WTC11 (cell line): ENCODE results near the gene HGS. TPM values are rescaled to one million over a fixed set of nuclear protein-coding genes. Genes with fewer than 3 reads are reported as not detected.

Source experiments
- ATAC-seq: fragments of 200-7000 bp; cut with Tn5 transposase; 2 replicates; pipeline ENCODE4 v1.10.0; 2021; ENCODE audit warnings: mild to moderate bottlenecking, moderate library complexity
- CTCF ChIA-PET: fragments of 300-600 bp; sonication (Branson Sonifier 250); formaldehyde crosslinking; loops from one replicate; lab custom pipeline; 2021; ENCODE audit warnings: antibody characterized with exemption; lab: Charles Lee
- POLR2A ChIA-PET: fragments of 350-600 bp; sonication (Branson Sonifier 250); formaldehyde crosslinking; loops from one replicate; lab custom pipeline; 2021; ENCODE audit warnings: antibody characterized with exemption; lab: Charles Lee
- DNase-seq: peaks from one replicate; pipeline ENCODE4 v3.0.0; 2021; ENCODE audit warnings: low spot score
- H3K27ac Mint-ChIP-seq: 2 replicates; pipeline ENCODE4 v1.8.0; 2021; ENCODE audit warnings: mixed read lengths
- H3K27me3 Mint-ChIP-seq: 2 replicates; pipeline ENCODE4 v1.8.0; 2021; ENCODE audit warnings: low read depth, mild to moderate bottlenecking, moderate library complexity, mixed read lengths
- H3K36me3 Mint-ChIP-seq: 2 replicates; pipeline ENCODE4 v1.8.0; 2021; ENCODE audit warnings: mixed read lengths
- H3K4me1 Mint-ChIP-seq: 2 replicates; pipeline ENCODE4 v1.8.0; 2022; ENCODE audit warnings: mixed read lengths
- H3K4me3 Mint-ChIP-seq: 2 replicates; pipeline ENCODE4 v1.8.0; 2021; ENCODE audit warnings: mild to moderate bottlenecking, moderate library complexity, mixed read lengths
- H3K9me3 Mint-ChIP-seq: 2 replicates; pipeline ENCODE4 v1.8.0; 2021; ENCODE audit warnings: mixed read lengths
- ATF2 ChIP-seq: sonication (generic); formaldehyde crosslinking; IDR thresholded peaks from 2 replicates; pipeline ENCODE4 v1.8.1; 2022; ENCODE audit warnings: low read depth, missing genetic modification reagents, borderline replicate concordance
- CREM ChIP-seq: sonication (generic); formaldehyde crosslinking; IDR thresholded peaks from 2 replicates; pipeline ENCODE4 v1.8.1; 2022; ENCODE audit warnings: mild to moderate bottlenecking, missing genetic modification reagents, moderate library complexity
- E2F4 ChIP-seq: sonication (generic); formaldehyde crosslinking; IDR thresholded peaks from 2 replicates; pipeline ENCODE4 v1.8.1; 2022; ENCODE audit warnings: low read depth, mild to moderate bottlenecking, moderate library complexity, missing genetic modification reagents, borderline replicate concordance
- FOXP1 ChIP-seq: sonication (generic); formaldehyde crosslinking; IDR thresholded peaks from 2 replicates; pipeline ENCODE4 v1.8.0; 2022; ENCODE audit warnings: missing genetic modification reagents, mild to moderate bottlenecking, moderate library complexity, borderline replicate concordance
- FOXP4 ChIP-seq: sonication (generic); formaldehyde crosslinking; IDR thresholded peaks from 2 replicates; pipeline ENCODE4 v1.8.0; 2022; ENCODE audit warnings: mild to moderate bottlenecking, missing genetic modification reagents
- GTF2I ChIP-seq: fragments of 250-450 bp; sonication (Bioruptor Pico); conservative IDR thresholded peaks from 2 replicates; pipeline ENCODE4 v1.4.0; 2021; ENCODE audit warnings: mild to moderate bottlenecking
- JUN ChIP-seq: sonication (generic); formaldehyde crosslinking; IDR thresholded peaks from 2 replicates; pipeline ENCODE4 v1.8.0; 2023; ENCODE audit warnings: mild to moderate bottlenecking, missing genetic modification reagents
- KAT7 ChIP-seq: sonication (generic); formaldehyde crosslinking; IDR thresholded peaks from 2 replicates; pipeline ENCODE4 v1.8.1; 2023; ENCODE audit warnings: missing genetic modification reagents, mild to moderate bottlenecking, borderline replicate concordance
- NFE2L1 ChIP-seq: sonication (generic); formaldehyde crosslinking; IDR thresholded peaks from 2 replicates; pipeline ENCODE4 v1.8.1; 2023; ENCODE audit warnings: missing genetic modification reagents
- NR3C1 ChIP-seq: sonication (generic); formaldehyde crosslinking; conservative IDR thresholded peaks from 2 replicates; pipeline ENCODE4 v1.8.1; 2023; ENCODE audit warnings: low read depth, mild to moderate bottlenecking, missing genetic modification reagents
- PRRX2 ChIP-seq: fragments of 250-450 bp; sonication (Bioruptor Pico); IDR thresholded peaks from 2 replicates; pipeline ENCODE4 v1.8.0; 2021; ENCODE audit warnings: mild to moderate bottlenecking
- STAT6 ChIP-seq: sonication (generic); formaldehyde crosslinking; conservative IDR thresholded peaks from 2 replicates; pipeline ENCODE4 v1.8.1; 2023; ENCODE audit warnings: mild to moderate bottlenecking, low read depth, missing genetic modification reagents, moderate library complexity
- TEAD4 ChIP-seq: sonication (generic); formaldehyde crosslinking; IDR thresholded peaks from 2 replicates; pipeline ENCODE4 v1.8.0; 2022; ENCODE audit warnings: mild to moderate bottlenecking, missing genetic modification reagents
- ZBTB21 ChIP-seq: sonication (generic); formaldehyde crosslinking; IDR thresholded peaks from 2 replicates; pipeline ENCODE4 v1.8.1; 2023; ENCODE audit warnings: mild to moderate bottlenecking, missing genetic modification reagents, borderline replicate concordance
- ZBTB43 ChIP-seq: sonication (generic); formaldehyde crosslinking; IDR thresholded peaks from 2 replicates; pipeline ENCODE4 v1.8.1; 2023; ENCODE audit warnings: mild to moderate bottlenecking, missing genetic modification reagents
- total RNA-seq: library from RNA; stranded (reverse); gene quantifications from 3 replicates; pipeline ENCODE4 v1.2.3, GENCODE V29; 2021
- TF ChIP-seq, protein P1 (sequence below): fragments of 250-450 bp; sonication (Bioruptor Pico); IDR thresholded peaks from 2 replicates; pipeline ENCODE4 v1.9.0; 2021; ENCODE audit warnings: mild to moderate bottlenecking
- TF ChIP-seq, protein P2 (sequence below): sonication (generic); formaldehyde crosslinking; IDR thresholded peaks from 2 replicates; pipeline ENCODE4 v1.8.0; 2023; ENCODE audit warnings: missing genetic modification reagents, mild to moderate bottlenecking, borderline replicate concordance
- TF ChIP-seq, protein P3 (sequence below): sonication (generic); formaldehyde crosslinking; IDR thresholded peaks from 2 replicates; pipeline ENCODE4 v1.8.0; 2022; ENCODE audit warnings: mild to moderate bottlenecking, missing genetic modification reagents

The HGS gene
- total RNA-seq, 1 experiment from 2014 or later, result 113 TPM

GRCh38 chr17:81660441-81660840 lies 23.4 kb upstream of the HGS start:
- H3K27me3 Mint-ChIP-seq, result no peaks in the 10 kb centered on the region
- TF ChIP-seq CREM (CRISPR knock-in tag), result no peak
- H3K4me3 Mint-ChIP-seq, result no peak overlapping the region
- H3K27ac Mint-ChIP-seq, result no peak overlapping the region
- H3K36me3 Mint-ChIP-seq, result peaks cover 4% of the 10 kb centered on the region
- ChIA-PET POLR2A (no interaction called here), CTCF (interaction anchor here (1.1 kb wide), 1 partner anchor 33 kb away, joined by 3 read pairs; no protein-coding TSS in a partner anchor)
- DNase-seq (no peak), ATAC-seq (no peak)
- peaks cover under 1% of the 10 kb centered on the region; the same call in 1 of the 2 replicates for H3K4me1 Mint-ChIP-seq
- no peaks in the 10 kb centered on the region for H3K9me3 Mint-ChIP-seq

GRCh38 chr17:81662002-81662401 lies 21.8 kb upstream of the HGS start:
- Mint-ChIP-seq H3K9me3 (no peaks in the 10 kb centered on the region), H3K36me3 (peaks cover 7% of the 10 kb centered on the region), H3K4me1 (peaks cover 8% of the 10 kb centered on the region), H3K27me3 (no peaks in the 10 kb centered on the region), H3K27ac (no peak overlapping the region), H3K4me3 (no peak overlapping the region)
- DNase-seq (no peak), ATAC-seq (no peak)
- TF ChIP-seq NFE2L1 (no peak), FOXP4 (CRISPR knock-in tag) (no peak), JUN (CRISPR knock-in tag) (no peak), FOXP1 (no peak), NR3C1 (CRISPR knock-in tag) (no peak), STAT6 (CRISPR knock-in tag) (no peak), ZBTB21 (no peak), ATF2 (CRISPR knock-in tag) (no peak), PRRX2 (no peak), E2F4 (CRISPR knock-in tag) (no peak), CREM (CRISPR knock-in tag) (no peak), TEAD4 (CRISPR knock-in tag) (no peak), ZBTB43 (no peak), GTF2I (CRISPR knock-in tag) (no peak), KAT7 (CRISPR knock-in tag) (no peak)
- TF ChIP-seq, protein P1, sequence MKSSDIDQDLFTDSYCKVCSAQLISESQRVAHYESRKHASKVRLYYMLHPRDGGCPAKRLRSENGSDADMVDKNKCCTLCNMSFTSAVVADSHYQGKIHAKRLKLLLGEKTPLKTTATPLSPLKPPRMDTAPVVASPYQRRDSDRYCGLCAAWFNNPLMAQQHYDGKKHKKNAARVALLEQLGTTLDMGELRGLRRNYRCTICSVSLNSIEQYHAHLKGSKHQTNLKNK (CRISPR knock-in tag), result no peak
- TF ChIP-seq, protein P2, sequence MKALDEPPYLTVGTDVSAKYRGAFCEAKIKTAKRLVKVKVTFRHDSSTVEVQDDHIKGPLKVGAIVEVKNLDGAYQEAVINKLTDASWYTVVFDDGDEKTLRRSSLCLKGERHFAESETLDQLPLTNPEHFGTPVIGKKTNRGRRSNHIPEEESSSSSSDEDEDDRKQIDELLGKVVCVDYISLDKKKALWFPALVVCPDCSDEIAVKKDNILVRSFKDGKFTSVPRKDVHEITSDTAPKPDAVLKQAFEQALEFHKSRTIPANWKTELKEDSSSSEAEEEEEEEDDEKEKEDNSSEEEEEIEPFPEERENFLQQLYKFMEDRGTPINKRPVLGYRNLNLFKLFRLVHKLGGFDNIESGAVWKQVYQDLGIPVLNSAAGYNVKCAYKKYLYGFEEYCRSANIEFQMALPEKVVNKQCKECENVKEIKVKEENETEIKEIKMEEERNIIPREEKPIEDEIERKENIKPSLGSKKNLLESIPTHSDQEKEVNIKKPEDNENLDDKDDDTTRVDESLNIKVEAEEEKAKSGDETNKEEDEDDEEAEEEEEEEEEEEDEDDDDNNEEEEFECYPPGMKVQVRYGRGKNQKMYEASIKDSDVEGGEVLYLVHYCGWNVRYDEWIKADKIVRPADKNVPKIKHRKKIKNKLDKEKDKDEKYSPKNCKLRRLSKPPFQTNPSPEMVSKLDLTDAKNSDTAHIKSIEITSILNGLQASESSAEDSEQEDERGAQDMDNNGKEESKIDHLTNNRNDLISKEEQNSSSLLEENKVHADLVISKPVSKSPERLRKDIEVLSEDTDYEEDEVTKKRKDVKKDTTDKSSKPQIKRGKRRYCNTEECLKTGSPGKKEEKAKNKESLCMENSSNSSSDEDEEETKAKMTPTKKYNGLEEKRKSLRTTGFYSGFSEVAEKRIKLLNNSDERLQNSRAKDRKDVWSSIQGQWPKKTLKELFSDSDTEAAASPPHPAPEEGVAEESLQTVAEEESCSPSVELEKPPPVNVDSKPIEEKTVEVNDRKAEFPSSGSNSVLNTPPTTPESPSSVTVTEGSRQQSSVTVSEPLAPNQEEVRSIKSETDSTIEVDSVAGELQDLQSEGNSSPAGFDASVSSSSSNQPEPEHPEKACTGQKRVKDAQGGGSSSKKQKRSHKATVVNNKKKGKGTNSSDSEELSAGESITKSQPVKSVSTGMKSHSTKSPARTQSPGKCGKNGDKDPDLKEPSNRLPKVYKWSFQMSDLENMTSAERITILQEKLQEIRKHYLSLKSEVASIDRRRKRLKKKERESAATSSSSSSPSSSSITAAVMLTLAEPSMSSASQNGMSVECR (CRISPR knock-in tag), result no peak
- TF ChIP-seq, protein P3, sequence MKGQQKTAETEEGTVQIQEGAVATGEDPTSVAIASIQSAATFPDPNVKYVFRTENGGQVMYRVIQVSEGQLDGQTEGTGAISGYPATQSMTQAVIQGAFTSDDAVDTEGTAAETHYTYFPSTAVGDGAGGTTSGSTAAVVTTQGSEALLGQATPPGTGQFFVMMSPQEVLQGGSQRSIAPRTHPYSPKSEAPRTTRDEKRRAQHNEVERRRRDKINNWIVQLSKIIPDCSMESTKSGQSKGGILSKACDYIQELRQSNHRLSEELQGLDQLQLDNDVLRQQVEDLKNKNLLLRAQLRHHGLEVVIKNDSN (CRISPR knock-in tag), result no peak
- POLR2A ChIA-PET, result no interaction called here
- CTCF ChIA-PET, result no interaction called here
